Ovary (tissue), 3 donors: ENCODE data around the gene RPL3.
"Not testable (repeated sequence)": the region's sequence is repeated elsewhere in the genome, so short reads cannot be mapped to it uniquely, and the experiment has no call there.

Experiments used
- CTCF ChIP-seq, 3 donors: fragments of 450-650 bp in 2 of 3; fragments of 200-600 bp in 1 of 3; IDR thresholded peaks; one replicate each; pipeline versions ENCODE4 v1.5.1 to v1.8.0; 2016 to 2022; ENCODE audit warnings: antibody characterized with exemption in 3 of 3, mild to moderate bottlenecking in 1 of 3
- EP300 ChIP-seq: sonication (generic); formaldehyde crosslinking; IDR thresholded peaks from one replicate; pipeline ENCODE4 v1.6.1; 2017; ENCODE audit warnings: antibody characterized with exemption
- POLR2A ChIP-seq: fragments of 450-650 bp; IDR thresholded peaks from one replicate; pipeline ENCODE4 v1.6.1; 2017; ENCODE audit warnings: antibody characterized with exemption, mild to moderate bottlenecking, moderate library complexity
- donor health status: DM: no; HTN: no; CAD: no.

GRCh38 chr22:39357110-39358108 lies 38.0 kb upstream of the RPL3 start:
- TF ChIP-seq CTCF (IDR thresholded peaks at IDR 0.05); POLR2A; EP300: not testable (repeated sequence)
